SIG-M5 (cell line): ENCODE data around the gene MAZ.
"Not testable (repeated sequence)": the region's sequence is repeated elsewhere in the genome, so short reads cannot be mapped to it uniquely, and the experiment has no call there.

Experiments
- DNase-seq: peaks from one replicate; lab custom pipeline; 2025; lab: John Stamatoyannopoulos, UW

The MAZ gene

GRCh38 chr16:29825145-29826044 is 19.1 kb downstream of the MAZ start:
- DNase-seq, result no peak

- no peak for DNase-seq
Measured at GRCh38 chr16:29826342-29826695, 20.0 kb downstream of the MAZ start.

GRCh38 chr16:29830774-29831173 is 24.4 kb downstream of the MAZ start:
- DNase-seq, result no peak

- DNase-seq, result no peak
Measured at GRCh38 chr16:29831490-29831889, 25.2 kb downstream of the MAZ start.

GRCh38 chr16:29833219-29833618 is 26.9 kb downstream of the MAZ start:
- not testable (repeated sequence) for DNase-seq

GRCh38 chr16:29834079-29834478 is 27.8 kb downstream of the MAZ start:
- no peak for DNase-seq

- DNase-seq, result no peak
Measured at GRCh38 chr16:29835926-29836325, 29.6 kb downstream of the MAZ start.

GRCh38 chr16:29836623-29837022 is 30.3 kb downstream of the MAZ start:
- no peak for DNase-seq

- no peak for DNase-seq
Measured at GRCh38 chr16:29837841-29838240, 31.5 kb downstream of the MAZ start.

GRCh38 chr16:29839822-29840221 is 33.5 kb downstream of the MAZ start:
- DNase-seq, result no peak

- no peak for DNase-seq
Measured at GRCh38 chr16:29840240-29840639, 33.9 kb downstream of the MAZ start.

GRCh38 chr16:29841631-29842030 is 35.3 kb downstream of the MAZ start:
- no peak for DNase-seq

- no peak for DNase-seq
Measured at GRCh38 chr16:29842732-29843346, 36.5 kb downstream of the MAZ start.

- DNase-seq, result no peak
Measured at GRCh38 chr16:29843931-29844330, 37.6 kb downstream of the MAZ start.

- DNase-seq, result no peak
Measured at GRCh38 chr16:29844575-29845331, 38.4 kb downstream of the MAZ start.

- no peak for DNase-seq
Measured at GRCh38 chr16:29845656-29846055, 39.3 kb downstream of the MAZ start.

GRCh38 chr16:29848420-29849297 is 42.3 kb downstream of the MAZ start:
- no peak for DNase-seq

- no peak for DNase-seq
Measured at GRCh38 chr16:29849505-29849904, 43.2 kb downstream of the MAZ start.

GRCh38 chr16:29850998-29851397 is 44.7 kb downstream of the MAZ start:
- no peak for DNase-seq

- no peak for DNase-seq
Measured at GRCh38 chr16:29852654-29853053, 46.3 kb downstream of the MAZ start.

GRCh38 chr16:29854520-29855100 is 48.3 kb downstream of the MAZ start:
- no peak for DNase-seq
